NAMALWA (cell line): ENCODE results near the gene YAE1.
"Not testable (repeated sequence)": the region's sequence is repeated elsewhere in the genome, so short reads cannot be mapped to it uniquely, and the experiment has no call there.

Experiments
- DNase-seq: peaks from one replicate; pipeline ENCODE4 v3.0.0-alpha.2; 2015; ENCODE audit warnings: low spot score

YAE1 gene

GRCh38 chr7:39566023-39566921 is at the start of gene YAE1:
Gene YAE1 (plus strand): TSS chr7:39566404. CDS start chr7:39566419, 15 bp downstream.
- DNase-seq: peak; percentile 93

- no peak for DNase-seq
Observed at GRCh38 chr7:39516498-39516897, 49.7 kb upstream of the YAE1 start.

DNA sequence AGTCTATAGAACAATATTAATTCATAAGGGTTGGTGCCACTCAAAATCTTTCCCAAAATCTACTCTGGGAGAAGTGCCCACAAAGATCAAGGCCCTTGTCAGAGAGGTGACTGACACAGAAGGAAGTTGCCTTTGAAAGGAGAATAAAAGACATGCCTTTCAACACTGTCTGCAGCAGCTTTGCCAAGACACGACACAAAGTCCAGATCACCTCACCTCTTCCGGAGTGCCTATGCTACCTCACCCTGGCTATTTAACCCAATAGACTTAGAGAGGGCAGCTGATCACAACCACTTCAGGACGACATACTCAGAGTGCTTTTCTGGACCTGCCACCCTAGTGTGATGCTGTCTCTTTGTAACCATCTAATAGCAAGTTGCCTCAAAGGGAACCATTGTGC is 49.0 kb upstream of the YAE1 start:
- DNase-seq: no peak

DNA sequence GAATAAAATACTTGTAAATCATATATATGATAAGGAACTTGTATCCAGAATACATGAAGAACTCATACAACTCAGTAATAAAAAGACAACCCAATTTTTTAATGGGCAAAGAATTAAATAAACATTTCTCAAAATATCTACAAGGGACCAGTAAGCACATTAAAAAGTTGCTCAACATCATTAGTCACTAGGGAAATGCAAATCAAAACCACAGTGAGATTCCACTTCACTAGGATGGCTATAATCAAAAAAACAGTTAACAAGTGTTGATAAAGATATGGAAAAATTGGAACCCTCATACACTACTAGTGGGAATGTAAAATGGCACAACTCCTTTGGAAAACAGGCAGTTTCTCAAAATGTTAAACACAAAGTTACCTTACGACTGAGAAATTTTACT is 40.3 kb upstream of the YAE1 start:
- DNase-seq: no peak

- DNase-seq: no peak
Observed at GRCh38 chr7:39526666-39527065, 39.5 kb upstream of the YAE1 start.

GRCh38 chr7:39527296-39527695 is 38.9 kb upstream of the YAE1 start:
- DNase-seq: no peak

GRCh38 chr7:39527951-39528350 is 38.3 kb upstream of the YAE1 start:
- DNase-seq: no peak

DNA sequence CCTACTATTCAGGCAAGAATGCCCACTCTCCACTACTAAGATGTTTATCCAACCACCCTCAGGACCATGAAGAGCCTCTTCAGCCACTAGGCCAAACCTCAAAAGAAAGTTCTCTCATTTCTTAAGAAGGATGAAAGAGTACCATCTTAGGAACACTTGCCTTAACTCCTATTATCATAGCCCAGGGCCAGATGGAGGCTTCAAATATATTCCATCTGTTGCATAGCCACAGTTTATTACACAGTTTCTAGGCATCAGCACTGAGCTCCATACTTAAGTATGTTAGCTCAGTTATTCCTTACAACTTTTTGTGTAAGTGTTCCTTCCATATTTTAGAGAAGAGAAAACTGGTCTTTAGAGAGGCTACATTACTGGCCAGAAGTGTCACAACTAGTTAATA is 37.4 kb upstream of the YAE1 start:
- no peak for DNase-seq

- no peak for DNase-seq
Observed at GRCh38 chr7:39529582-39529981, 36.6 kb upstream of the YAE1 start.

DNA sequence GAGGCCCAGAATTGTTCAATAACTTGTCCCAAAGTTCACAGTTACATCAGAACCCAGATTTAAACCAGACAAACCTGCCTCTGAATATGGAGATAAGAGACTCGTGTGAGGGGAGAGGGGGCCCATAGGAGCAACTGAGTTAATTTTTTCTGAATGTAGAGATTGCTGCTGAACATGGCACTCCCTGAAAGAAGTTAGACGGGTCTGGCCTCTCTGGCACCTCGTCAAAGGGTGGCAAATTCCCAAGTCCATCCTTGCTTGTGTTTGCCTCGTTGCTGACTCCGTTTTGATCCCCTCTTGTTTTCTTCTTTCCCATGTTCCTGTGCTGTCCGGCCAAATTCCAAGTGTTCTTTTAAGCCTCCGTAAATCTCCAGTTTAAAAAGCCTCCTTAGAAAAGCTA is 35.2 kb upstream of the YAE1 start:
- DNase-seq: no peak

GRCh38 chr7:39531818-39532217 is 34.4 kb upstream of the YAE1 start:
- DNase-seq: no peak

- DNase-seq: no peak
Observed at GRCh38 chr7:39532832-39533231, 33.4 kb upstream of the YAE1 start.

- DNase-seq: no peak
Observed at GRCh38 chr7:39534599-39534998, 31.6 kb upstream of the YAE1 start.

GRCh38 chr7:39535064-39535463 is 31.1 kb upstream of the YAE1 start:
- DNase-seq: no peak

DNA sequence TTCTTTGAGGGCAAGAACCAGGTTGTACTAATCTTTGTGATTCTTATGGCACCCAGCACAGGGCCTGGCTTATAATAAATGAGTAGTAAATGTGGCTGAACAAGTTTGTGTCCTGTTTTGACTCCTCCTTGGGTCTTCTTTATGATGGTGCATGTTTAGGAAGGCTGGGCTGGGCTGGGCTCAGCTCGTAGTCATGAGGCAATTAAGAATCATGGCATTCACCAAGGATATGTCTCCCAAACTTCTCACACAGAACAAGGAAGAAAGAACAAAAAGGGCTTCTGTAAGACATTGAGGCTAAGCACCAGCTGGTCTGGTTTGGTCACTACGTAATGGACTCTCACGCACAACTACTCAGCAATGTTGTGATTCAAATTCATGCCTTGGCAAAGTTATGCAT is 30.5 kb upstream of the YAE1 start:
- no peak for DNase-seq

- DNase-seq: no peak
Observed at GRCh38 chr7:39536951-39537350, 29.3 kb upstream of the YAE1 start.

- no peak for DNase-seq
Observed at GRCh38 chr7:39539816-39540215, 26.4 kb upstream of the YAE1 start.

DNA sequence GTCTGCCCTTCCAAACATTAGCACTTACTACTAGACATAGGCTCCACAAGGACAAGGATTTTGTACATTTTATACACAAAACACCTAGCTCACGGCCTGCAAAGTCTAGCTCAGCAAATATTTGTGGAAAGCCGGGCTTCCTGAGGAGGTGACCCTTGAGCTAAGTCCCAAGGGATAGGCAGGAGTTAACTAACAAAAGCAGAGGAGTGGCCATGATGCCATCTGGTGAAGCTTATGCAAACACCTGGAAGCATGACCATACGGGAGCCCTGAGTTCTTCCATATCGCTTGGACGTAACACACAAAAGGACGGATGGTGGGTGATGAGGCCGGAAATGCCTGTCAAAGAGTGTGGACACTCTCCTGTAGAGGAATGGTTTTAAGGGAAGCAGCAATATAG is 25.9 kb upstream of the YAE1 start:
- DNase-seq: no peak

DNA sequence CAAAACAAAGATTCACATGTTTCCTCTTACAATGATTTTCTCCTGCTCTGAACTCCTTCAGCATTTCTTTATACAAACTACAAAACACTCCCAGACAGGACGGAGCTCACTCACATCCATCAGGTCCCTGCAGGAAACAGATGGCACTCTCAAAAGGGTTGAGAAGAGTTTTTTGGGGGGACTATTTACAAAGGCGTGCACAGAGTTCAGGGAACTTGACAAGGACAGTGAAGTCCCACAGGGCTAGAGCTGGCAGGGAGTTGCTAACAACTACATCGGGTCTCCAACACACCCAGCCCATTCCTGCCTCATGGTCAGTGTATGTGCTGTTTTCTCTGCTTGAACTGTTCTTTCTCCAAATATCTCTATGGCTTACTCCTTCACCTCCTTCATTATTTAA is 24.7 kb upstream of the YAE1 start:
- DNase-seq: no peak

- DNase-seq: not testable (repeated sequence)
Observed at GRCh38 chr7:39544774-39545173, 21.4 kb upstream of the YAE1 start.

DNA sequence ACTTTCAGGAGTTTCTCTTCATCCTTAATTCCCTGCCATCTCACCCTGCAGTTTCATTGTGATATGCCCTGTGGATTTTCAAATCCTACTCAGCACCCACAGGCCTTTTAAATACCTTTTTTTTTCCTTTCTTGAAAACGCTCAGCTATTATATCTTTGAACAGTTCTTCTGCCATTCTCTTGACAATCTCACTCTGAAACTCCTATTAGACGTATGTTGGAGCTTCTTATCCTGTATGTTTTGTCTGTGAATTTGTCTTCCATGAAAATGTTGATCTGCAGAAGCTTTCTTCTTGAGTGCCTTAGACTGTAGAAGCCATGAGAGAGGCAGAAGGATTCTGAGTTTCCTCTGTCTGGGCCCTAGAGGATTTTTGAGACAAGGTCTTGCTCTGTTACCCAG is 18.9 kb upstream of the YAE1 start:
- DNase-seq: no peak

DNA sequence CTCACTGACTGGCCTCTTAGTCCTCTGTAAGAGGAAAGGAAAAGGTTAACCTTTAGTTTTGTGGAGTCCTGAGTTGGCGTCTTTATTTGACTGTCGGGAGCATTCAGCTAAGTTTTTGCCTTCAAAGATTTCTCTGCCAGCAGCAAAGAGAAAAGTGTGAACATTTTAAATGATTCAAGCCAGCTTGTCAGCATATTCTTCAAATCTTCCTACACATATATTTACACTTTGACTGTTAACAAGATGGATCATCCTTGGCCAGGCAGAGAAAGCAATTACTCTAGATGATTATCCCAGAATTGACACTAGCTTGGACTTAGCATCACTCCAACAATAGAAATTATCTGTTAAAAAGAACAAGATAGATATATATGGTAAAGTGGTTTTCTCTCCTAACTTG is 15.8 kb upstream of the YAE1 start:
- no peak for DNase-seq

GRCh38 chr7:39553436-39553835 is 12.8 kb upstream of the YAE1 start:
- DNase-seq: no peak

GRCh38 chr7:39554583-39555165 is 11.5 kb upstream of the YAE1 start:
- no peak for DNase-seq
